ENCODE measurements around the gene ZNF385D. TPM values are rescaled to one million over a fixed set of nuclear protein-coding genes. Genes with fewer than 3 reads are reported as not detected.

Gene ZNF385D
- total RNA-seq, 2 donors from 2014 or later, result 1.5 to 2.6 TPM

DNA sequence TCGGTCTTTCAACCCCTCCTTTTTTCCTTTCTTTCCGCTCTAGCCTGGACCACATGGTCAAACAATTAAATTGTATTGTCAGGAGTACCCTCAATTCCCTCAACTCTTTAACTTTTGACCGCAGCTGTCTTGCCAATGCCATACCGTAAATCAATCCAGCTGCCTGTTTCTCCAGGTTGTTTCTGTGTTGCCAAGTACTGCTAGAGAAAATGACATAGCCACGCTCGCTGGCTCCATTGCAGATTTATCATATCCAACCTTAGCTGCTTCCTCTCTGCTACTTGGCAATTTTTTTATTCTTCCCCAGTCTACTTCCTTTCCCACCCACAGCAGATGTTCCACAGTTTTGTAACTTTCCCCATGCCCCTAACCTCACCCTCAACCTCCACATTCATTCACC lies 60.0 kb downstream of the ZNF385D start:
- Histone ChIP-seq H3K4me1 (no peaks in the 10 kb centered on the region), H3K4me3 (no peak overlapping the region), H3K9me3 (no peaks in the 10 kb centered on the region), H3K36me3 (no peaks in the 10 kb centered on the region), H3K27ac (no peak overlapping the region), H3K27me3 (no peaks in the 10 kb centered on the region), H3K9ac (ENCODE audit: low read depth in 2 of 2, low read length in 2 of 2) (no peak overlapping the region)
- TF ChIP-seq, protein P1, sequence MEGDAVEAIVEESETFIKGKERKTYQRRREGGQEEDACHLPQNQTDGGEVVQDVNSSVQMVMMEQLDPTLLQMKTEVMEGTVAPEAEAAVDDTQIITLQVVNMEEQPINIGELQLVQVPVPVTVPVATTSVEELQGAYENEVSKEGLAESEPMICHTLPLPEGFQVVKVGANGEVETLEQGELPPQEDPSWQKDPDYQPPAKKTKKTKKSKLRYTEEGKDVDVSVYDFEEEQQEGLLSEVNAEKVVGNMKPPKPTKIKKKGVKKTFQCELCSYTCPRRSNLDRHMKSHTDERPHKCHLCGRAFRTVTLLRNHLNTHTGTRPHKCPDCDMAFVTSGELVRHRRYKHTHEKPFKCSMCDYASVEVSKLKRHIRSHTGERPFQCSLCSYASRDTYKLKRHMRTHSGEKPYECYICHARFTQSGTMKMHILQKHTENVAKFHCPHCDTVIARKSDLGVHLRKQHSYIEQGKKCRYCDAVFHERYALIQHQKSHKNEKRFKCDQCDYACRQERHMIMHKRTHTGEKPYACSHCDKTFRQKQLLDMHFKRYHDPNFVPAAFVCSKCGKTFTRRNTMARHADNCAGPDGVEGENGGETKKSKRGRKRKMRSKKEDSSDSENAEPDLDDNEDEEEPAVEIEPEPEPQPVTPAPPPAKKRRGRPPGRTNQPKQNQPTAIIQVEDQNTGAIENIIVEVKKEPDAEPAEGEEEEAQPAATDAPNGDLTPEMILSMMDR (IDR thresholded peaks at IDR 0.05), result no peak
- intact Hi-C loops (cut with DNase I), result no loop called here
- DNase-seq, result no peak

DNA sequence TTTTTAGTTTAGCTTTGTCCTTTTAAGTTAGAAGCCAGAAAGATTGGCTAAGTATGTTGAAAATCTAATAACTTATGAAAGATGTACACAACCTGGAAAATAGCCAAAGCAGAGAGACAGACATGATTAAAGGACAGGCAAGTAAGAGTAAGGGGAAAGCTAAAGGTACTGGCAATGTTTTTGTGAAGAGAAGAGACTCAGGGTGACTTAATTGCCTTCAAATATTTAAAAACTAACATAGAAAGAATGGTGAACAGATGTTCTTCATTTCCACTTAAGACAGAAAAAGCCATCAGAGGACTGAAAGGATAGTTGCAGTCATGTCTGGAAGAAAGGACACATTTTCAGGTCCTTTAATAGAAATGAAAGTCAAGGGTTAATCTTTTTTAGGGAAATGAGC lies 68.8 kb downstream of the ZNF385D start:
- Histone ChIP-seq H3K9ac (ENCODE audit: low read depth in 2 of 2, low read length in 2 of 2) (no peak overlapping the region), H3K9me3 (no peaks in the 10 kb centered on the region), H3K36me3 (no peaks in the 10 kb centered on the region), H3K4me1 (no peaks in the 10 kb centered on the region), H3K27ac (no peak overlapping the region), H3K4me3 (no peak overlapping the region), H3K27me3 (no peaks in the 10 kb centered on the region)
- TF ChIP-seq, protein P1 (IDR thresholded peaks at IDR 0.05), result no peak
- intact Hi-C loops (cut with DNase I), result no loop called here
- DNase-seq, result no peak

DNA sequence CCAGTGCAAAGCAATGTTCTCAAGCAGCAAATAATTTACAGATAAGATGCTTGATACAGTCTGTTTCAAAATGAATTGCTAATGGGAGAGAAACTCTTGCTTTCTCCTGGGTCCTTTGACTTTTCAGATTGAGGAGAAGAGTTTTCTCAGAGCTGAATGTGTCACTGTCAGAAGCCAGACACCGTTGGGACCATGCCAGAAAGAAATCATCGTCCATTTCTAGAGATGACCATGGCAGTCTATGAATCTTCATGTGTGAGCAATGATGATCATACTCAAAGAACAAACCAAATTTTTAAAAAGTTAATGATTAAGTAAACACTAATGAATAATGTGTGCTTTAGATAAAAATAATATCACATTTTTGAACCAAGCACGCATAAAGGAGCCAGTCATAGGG lies 77.6 kb downstream of the ZNF385D start:
- H3K9me3 ChIP-seq, result no peaks in the 10 kb centered on the region
- no peak for DNase-seq
- H3K27me3 ChIP-seq, result no peaks in the 10 kb centered on the region
- H3K4me3 ChIP-seq, result no peak overlapping the region
- H3K27ac ChIP-seq, result no peak overlapping the region
- no peaks in the 10 kb centered on the region for H3K4me1 ChIP-seq
- intact Hi-C loops (cut with DNase I), result no loop called here
- H3K36me3 ChIP-seq, result no peaks in the 10 kb centered on the region
- TF ChIP-seq, protein P1 (IDR thresholded peaks at IDR 0.05), result no peak
- no peak overlapping the region for H3K9ac ChIP-seq (ENCODE audit: low read depth in 2 of 2, low read length in 2 of 2)

DNA sequence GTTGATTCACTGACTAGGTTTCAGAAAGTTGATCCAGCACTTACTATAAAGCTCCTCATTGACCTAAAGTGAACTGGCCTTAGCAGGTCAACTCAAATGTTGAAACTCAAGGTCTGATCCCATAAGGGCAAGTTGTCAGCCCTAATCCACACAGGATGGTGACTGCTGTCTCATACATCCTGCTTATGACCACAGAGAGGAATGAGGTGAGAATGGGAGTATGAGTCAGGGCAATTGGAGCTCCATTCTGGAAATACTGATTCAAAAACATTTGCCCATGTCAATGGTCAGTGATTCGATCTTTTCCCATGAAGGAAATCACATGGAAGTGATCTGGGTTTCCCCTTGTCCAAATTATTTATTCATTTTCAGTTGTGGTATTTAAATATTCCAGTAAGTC lies 78.7 kb downstream of the ZNF385D start:
- H3K27me3 ChIP-seq, result no peaks in the 10 kb centered on the region
- intact Hi-C loops (cut with DNase I), result no loop called here
- H3K36me3 ChIP-seq, result no peaks in the 10 kb centered on the region
- TF ChIP-seq, protein P1 (IDR thresholded peaks at IDR 0.05), result no peak
- H3K4me1 ChIP-seq, result no peaks in the 10 kb centered on the region
- H3K9me3 ChIP-seq, result no peaks in the 10 kb centered on the region
- no peak overlapping the region for H3K4me3 ChIP-seq
- H3K27ac ChIP-seq, result no peak overlapping the region
- H3K9ac ChIP-seq (ENCODE audit: low read depth in 2 of 2, low read length in 2 of 2), result no peak overlapping the region
- no peak for DNase-seq

DNA sequence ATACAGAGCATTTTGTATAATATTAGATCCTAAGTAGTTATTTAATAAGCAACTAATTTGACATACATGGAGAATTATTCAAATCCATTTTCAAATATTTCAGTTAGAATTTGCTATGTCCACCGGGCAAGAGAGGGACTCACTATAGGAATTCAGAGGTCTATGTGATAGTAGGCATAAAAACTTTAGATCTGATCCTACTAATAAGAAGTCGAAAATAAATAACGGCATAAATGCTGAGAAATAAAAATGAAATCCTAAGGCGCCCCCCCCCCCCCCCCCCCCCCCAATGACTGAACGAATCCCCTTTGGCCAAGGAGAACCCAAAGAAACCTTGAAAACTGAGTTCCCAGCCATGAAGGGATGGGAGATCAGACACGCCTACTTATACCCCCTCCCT lies 80.6 kb downstream of the ZNF385D start:
- Histone ChIP-seq H3K4me1 (no peaks in the 10 kb centered on the region), H3K9ac (ENCODE audit: low read depth in 2 of 2, low read length in 2 of 2) (no peak overlapping the region), H3K4me3 (no peak overlapping the region), H3K27me3 (no peaks in the 10 kb centered on the region), H3K36me3 (no peaks in the 10 kb centered on the region), H3K9me3 (no peaks in the 10 kb centered on the region), H3K27ac (no peak overlapping the region)
- TF ChIP-seq, protein P1 (IDR thresholded peaks at IDR 0.05), result no peak
- intact Hi-C loops (cut with DNase I), result no loop called here
- DNase-seq, result no peak

DNA sequence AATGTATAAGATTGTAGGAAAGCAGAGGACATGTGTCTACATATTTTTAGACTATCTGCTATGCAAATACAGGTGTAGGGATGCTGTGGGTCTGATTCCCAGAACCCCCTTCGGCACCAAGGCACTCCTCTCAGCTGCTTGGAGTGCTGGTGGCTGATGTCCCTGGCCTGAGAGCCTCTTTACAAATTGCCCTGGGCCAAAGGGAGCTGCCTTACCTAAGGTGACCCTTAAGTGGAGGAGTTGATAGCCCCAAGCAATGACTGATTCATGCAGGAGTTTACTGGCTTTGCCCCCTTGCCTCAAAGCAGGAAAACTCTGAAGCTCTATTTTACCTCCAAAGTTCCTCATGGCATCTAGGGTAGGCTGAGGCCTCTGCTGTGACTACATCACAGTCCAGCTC lies 83.0 kb downstream of the ZNF385D start:
- intact Hi-C loops (cut with DNase I), result no loop called here
- DNase-seq, result no peak
- H3K36me3 ChIP-seq, result no peaks in the 10 kb centered on the region
- H3K27me3 ChIP-seq, result no peaks in the 10 kb centered on the region
- TF ChIP-seq, protein P1 (IDR thresholded peaks at IDR 0.05), result no peak
- no peak overlapping the region for H3K4me3 ChIP-seq
- H3K4me1 ChIP-seq, result no peaks in the 10 kb centered on the region
- no peak overlapping the region for H3K9ac ChIP-seq (ENCODE audit: low read depth in 2 of 2, low read length in 2 of 2)
- no peak overlapping the region for H3K27ac ChIP-seq
- no peaks in the 10 kb centered on the region for H3K9me3 ChIP-seq

Measured in colonic mucosa (tissue), 4 donors.